Testis (tissue), 2 donors: ENCODE results near the gene SCG5.

Source experiments
- CTCF ChIP-seq, 3 experiments: fragments of 450-650 bp in 2 of 3; fragments of 200-600 bp in 1 of 3; sonication (generic) in 1 of 3; IDR thresholded peaks; one replicate each; pipeline ENCODE4 v1.5.1; 2016 to 2019; ENCODE audit warnings: antibody characterized with exemption in 3 of 3, mild to moderate bottlenecking in 2 of 3, moderate library complexity in 1 of 3
- POLR2A ChIP-seq: fragments of 450-650 bp; IDR thresholded peaks from one replicate; pipeline ENCODE4 v1.6.1; 2017; ENCODE audit warnings: antibody characterized with exemption, mild to moderate bottlenecking, moderate library complexity

GRCh38 chr15:32716216-32716914, 74.9 kb downstream of the SCG5 start:
- no peak for TF ChIP-seq CTCF (IDR thresholded peaks at IDR 0.05)
- no peak for TF ChIP-seq POLR2A
